ENCODE measurements around the gene NHLH1.

DNA sequence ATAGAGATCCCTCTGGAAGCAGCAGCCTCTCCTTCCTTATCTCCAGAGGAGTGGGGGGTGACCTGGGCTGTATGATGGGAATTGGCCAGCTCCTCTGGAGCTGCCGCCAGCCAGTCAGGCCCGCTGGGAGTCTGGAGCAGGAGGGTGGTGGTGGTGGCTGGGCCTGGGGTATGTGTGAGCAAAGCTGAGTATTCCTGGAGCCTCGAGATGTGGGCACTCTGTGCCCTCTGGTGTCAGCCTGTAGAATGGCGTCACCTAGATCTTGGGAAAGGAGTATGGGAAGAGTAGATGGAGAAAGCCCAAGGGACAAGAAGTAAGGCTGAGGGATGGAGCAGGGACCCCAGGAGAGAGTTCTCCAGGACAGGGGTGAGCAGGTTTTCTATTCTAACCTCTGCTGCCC, 49.5 kb downstream of the NHLH1 start:
- TF ChIP-seq GATA2 (IDR thresholded peaks at IDR 0.05; ENCODE audit: low read depth, low read length) (no peak), GATA3 (IDR thresholded peaks at IDR 0.05; ENCODE audit: low read depth, low read length) (no peak)

Data from SH-SY5Y (cell line).